ENCODE results near the gene HAL.

- TF ChIP-seq SUZ12 (IDR thresholded peaks at IDR 0.05; ENCODE audit: low read depth, low read length) = no peak
- TF ChIP-seq PHF8 (CRISPR knock-in tag; IDR thresholded peaks at IDR 0.05) = no peak
- TF ChIP-seq, protein P1, sequence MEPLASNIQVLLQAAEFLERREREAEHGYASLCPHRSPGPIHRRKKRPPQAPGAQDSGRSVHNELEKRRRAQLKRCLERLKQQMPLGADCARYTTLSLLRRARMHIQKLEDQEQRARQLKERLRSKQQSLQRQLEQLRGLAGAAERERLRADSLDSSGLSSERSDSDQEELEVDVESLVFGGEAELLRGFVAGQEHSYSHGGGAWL (CRISPR knock-in tag; IDR thresholded peaks at IDR 0.05) = no peak
- TF ChIP-seq NFE2 (CRISPR knock-in tag; IDR thresholded peaks at IDR 0.05) = no peak
- no peak for TF ChIP-seq CCDC6 (CRISPR knock-in tag; IDR thresholded peaks at IDR 0.05)
- TF ChIP-seq, protein P2, sequence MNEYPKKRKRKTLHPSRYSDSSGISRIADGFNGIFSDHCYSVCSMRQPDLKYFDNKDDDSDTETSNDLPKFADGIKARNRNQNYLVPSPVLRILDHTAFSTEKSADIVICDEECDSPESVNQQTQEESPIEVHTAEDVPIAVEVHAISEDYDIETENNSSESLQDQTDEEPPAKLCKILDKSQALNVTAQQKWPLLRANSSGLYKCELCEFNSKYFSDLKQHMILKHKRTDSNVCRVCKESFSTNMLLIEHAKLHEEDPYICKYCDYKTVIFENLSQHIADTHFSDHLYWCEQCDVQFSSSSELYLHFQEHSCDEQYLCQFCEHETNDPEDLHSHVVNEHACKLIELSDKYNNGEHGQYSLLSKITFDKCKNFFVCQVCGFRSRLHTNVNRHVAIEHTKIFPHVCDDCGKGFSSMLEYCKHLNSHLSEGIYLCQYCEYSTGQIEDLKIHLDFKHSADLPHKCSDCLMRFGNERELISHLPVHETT (CRISPR knock-in tag; conservative IDR thresholded peaks at IDR 0.05) = no peak
- no peak for TF ChIP-seq POLR2A (IDR thresholded peaks at IDR 0.05; ENCODE audit: insufficient read depth in 1 of 2, low read depth in 2 of 2, low read length in 2 of 2)
- TF ChIP-seq MTA3 (CRISPR knock-in tag; IDR thresholded peaks at IDR 0.05) = no peak
- TF ChIP-seq, protein P3, sequence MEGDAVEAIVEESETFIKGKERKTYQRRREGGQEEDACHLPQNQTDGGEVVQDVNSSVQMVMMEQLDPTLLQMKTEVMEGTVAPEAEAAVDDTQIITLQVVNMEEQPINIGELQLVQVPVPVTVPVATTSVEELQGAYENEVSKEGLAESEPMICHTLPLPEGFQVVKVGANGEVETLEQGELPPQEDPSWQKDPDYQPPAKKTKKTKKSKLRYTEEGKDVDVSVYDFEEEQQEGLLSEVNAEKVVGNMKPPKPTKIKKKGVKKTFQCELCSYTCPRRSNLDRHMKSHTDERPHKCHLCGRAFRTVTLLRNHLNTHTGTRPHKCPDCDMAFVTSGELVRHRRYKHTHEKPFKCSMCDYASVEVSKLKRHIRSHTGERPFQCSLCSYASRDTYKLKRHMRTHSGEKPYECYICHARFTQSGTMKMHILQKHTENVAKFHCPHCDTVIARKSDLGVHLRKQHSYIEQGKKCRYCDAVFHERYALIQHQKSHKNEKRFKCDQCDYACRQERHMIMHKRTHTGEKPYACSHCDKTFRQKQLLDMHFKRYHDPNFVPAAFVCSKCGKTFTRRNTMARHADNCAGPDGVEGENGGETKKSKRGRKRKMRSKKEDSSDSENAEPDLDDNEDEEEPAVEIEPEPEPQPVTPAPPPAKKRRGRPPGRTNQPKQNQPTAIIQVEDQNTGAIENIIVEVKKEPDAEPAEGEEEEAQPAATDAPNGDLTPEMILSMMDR (CRISPR knock-in tag; IDR thresholded peaks at IDR 0.05) = no peak
Observed at GRCh38 chr12:96044943-96045290, 48.8 kb upstream of the HAL start.
